ENCODE measurements around the gene SDK1.

SDK1 gene

DNA sequence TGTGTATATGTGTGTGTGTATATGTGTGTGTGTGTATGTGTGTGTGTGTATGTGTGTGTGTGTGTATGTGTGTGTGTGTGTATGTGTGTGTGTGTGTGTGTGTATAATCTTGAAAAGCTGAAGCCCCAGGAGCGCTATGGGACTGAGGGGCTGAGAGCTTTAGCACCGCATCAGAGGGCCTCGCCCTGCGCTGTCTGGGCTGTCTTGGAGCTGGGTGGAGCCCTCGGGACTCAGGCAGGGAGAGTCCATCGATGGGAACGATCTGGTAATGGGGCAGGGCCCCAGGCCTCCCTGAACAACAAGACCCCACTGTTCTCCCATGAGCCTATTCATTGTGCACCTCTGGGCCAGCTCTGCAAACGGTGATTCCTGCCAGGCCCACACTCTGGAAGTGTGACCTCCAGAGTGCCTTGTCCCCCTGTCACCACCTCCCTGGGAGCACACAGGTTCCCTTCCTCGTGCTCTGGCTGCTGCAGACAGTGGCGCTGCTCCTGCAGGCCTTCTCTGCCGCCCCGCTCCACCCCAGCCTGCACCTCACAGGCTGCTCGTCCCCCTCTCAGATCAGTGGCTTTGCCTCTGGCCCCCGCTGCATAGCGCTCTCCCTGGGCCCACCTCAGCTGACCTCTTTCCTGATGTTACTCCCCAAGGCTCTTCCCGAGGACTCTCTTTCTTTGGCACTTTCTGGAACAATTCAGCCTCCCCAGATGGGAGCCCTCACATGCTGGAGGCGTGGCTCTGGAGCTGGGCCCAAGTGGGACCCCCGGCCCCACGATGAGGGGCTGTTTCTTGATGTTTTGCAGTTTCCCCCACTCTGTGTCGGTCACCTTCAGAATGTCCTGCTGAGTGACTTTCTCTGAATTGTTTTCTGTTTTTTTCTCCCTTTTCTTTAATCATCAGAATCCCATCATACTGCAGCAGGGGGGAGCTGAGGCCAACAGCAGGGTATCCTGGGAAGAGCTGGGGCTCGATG, 838.9 kb downstream of the SDK1 start:
- DNase-seq (ENCODE audit: low read depth) = no peak

DNA sequence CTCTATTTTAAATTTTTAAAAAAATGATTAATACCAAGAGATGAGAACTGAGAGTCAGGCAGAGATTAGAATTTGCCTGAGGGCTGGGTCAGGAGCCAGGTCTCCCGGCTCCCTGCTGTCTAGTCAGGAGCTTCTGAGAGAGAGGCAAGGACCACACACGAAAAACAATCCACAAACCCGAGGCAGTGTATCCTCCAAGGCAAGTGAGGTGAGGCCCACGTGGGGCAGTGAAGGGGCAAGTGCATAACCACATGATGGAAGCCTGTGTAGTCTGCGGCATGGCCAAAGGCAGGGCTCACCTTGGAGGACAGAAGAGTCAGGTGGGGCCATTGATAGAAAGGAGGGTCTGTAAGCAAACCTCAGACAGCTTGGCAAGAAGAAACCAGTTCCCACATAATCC, 839.9 kb downstream of the SDK1 start:
- no peak for DNase-seq (ENCODE audit: low read depth)

DNA sequence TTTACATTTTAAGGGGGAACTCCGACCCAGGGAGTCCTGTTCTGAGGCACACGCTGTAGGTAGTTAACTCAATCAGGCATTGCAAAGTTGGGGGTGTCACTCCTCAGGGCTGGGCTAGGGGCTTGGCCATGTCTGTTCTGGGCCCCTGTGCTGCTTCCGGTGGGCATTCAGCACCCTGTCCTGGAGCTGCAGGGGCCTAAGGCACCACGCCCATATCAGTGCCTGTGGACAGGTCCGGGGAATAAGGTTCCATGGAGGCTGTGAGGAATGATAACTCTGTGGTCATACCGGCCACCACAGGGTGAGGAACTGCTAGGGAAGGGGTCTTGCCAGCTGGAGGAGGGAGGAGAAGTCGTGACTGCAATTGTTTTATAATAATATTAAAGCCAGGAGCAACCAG, 842.0 kb downstream of the SDK1 start:
- no peak for DNase-seq (ENCODE audit: low read depth)

DNA sequence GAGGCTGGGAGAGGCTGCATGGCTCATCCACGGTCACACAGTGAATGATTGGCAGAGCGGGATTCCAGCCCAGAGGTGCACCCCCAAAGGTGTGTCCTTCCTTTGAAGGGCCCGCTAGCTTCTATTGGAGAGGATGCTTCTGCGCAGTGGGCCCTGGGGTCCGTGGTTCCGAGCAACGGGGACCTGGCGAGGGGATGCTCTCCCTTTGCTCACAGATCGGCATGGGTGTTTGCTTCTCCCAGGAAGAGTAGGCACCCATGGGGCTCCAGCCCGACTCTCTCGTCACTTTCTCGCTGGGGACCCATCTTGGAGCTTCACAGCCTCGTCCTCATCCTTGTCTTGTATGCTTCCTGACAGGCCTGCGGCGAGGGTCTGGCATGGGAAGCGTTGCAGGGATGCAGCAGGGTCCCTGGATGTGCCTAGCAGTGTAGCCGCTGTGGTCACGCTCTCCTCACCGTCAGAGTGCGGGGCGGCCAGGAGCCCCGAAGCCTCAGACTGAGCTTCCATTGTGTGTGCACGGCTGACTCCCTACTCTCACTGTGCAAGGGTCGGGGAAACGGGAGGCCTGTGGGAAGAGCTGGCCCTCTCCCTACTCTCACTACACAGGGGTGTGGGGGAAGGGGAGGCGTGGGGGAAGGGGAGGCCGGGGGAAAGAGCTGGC, 842.6 kb downstream of the SDK1 start:
- DNase-seq (ENCODE audit: low read depth) = no peak

DNA sequence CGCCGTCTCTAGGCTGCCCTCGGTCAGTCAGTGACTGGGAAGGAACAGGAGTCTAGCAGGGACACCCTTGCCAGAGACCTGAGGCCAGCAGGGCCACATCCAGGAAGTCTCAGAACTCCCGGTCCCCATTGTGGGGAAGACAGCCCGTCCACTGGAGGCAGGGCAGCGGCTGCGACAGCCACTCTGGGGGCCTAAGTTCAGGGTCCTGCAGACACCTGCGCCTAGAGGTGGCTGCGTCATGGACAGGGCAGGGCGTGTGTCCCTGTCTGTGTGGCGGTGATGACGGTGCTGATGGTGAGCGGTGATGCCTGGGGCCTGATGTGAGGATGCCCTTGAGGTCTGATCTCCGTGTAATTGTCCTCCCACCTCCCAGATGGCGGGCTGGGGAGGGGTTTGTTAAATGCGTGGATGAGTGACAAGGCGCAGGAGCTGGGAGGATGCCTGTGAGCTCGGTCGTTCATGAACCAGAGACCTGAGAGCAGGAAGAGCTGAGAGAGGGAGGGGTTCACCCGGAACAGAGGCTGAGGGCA, 843.2 kb downstream of the SDK1 start:
- DNase-seq (ENCODE audit: low read depth) = no peak

DNA sequence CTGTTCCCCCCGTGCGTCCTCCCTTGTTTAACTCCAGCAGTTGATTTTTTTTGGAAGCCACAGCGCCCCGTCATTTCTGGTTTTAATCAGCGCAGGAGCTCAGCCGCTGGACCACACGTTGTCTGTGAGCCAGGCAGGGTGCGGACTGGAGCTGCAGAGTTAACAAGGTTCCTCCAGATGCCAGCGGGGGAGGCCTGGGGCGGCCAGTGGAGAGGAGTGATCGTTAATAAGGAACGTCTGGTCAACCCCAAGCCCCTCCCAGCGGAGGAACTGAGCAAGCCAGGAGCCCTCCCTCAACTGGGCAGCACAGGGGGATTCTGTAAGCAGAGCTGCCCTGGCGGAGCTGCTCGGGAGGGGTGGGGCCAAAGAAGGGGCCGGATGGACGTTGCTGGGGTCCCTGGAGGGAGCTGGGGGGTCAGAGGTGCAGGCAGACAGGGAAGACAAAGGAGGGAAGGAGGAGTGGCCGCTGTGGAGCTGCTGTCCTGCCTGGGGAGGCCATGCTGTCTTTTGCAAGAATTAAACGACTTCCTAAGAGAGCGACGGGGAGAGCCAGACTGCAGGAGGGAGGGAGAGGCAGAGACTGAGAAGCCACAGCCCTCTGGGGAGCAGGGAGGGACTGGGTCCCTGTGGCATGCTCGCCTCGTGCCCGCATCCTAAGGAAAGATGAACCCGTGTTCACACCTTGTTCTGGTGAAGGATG, 843.9 kb downstream of the SDK1 start:
- no peak for DNase-seq (ENCODE audit: low read depth)

DNA sequence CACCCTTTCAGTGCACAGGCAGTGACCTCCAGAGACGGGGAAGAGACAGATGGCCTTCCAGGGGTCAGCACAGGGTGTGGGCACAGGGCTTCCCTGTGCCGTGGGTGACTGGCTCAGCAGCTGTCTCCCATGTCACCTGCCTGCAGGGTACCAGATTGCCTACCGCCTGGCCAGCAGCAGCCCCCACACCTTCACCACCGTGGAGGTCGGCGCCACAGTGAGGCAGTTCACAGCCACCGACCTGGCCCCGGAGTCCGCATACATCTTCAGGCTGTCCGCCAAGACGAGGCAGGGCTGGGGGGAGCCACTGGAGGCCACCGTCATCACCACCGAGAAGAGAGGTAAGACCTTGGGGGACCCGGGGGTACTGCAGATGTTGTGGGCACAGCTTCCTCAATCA, 844.5 kb downstream of the SDK1 start:
- no peak for DNase-seq (ENCODE audit: low read depth)

DNA sequence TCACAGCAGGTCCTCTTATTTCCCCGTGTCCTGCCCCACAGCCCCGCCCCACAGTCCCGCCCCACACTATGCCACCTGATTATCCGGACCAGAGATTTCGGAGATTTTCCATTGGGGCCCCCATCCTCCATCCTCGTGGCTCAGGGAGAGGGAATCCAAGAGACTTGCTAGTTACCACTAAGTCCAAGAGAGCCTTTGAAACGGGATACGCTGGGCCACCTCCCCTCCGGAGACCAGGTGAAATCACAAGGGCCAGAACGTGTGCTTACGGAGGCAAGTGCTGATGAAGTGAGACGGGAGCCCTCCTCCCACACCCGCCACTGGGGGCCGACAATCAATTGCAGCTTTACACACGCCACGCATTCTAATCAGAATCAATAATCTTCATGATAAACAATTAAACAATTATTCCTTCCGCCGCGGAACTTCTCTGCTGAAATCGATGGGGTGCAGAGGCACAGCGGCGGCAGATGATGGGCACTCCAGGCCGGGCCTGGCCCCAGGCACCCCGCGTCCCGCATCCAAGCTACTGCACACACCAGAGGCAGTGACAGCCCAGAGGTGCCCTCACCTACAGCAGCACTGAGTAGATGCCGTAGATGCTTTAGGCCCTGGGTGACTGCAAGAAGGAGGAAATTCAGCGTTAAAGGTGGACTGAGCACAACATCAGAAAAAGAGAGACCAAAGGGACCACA, 847.0 kb downstream of the SDK1 start:
- no peak for DNase-seq (ENCODE audit: low read depth)

DNA sequence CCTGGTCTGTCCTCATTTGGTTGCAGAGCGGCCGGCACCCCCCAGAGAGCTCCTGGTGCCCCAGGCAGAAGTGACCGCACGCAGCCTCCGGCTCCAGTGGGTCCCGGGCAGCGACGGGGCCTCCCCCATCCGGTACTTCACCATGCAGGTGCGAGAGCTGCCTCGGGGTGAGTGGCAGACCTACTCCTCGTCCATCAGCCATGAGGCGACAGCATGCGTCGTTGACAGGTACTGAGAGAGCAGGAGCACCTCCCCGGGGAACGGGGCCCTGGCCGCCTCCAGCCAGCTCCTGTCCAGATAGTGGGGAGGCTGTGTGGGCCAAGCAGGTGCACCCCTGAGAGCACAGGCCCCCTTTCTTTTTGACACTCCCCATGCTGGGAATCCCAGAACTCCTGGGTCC, 848.2 kb downstream of the SDK1 start:
- DNase-seq (ENCODE audit: low read depth) = no peak

DNA sequence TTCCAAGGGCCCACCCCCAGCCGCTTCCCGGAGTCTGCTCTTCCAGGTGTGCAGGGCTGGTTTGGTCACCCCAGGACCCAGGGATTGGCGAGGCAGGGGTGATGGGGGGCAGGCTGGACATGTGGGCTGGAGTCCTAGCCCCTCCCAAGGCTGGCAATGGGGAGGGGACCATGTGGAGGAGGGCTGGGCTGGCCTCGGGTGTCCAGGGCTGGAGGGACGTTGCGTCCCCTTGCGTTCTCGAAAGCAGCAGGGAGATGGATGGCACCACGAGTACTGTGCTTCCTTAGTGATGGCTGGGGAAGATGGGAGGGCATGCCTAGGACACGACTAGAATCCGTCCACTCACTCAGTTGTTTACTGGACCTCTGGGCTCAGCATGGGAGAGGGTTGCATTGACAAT, 848.6 kb downstream of the SDK1 start:
- no peak for DNase-seq (ENCODE audit: low read depth)

DNA sequence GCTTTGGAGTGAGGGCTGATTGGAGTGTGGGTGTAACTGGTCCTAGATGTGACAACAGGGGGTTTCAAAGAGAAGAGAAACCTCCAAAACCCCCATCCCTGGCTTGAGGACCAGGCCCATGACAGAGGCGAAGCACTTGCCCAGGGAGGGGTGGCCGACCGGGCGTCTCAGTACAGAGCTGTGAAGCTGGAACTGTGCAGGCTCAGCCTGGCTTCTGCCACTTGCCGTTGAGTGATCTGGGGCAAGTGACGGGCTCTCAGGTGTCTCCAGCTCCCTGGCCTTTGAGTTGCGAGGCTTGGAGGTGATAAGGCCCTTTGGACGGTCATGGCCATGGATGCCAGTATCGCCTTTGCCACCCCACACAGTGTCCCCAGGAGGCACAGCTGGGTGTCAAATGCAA, 849.7 kb downstream of the SDK1 start:
- DNase-seq (ENCODE audit: low read depth) = no peak

DNA sequence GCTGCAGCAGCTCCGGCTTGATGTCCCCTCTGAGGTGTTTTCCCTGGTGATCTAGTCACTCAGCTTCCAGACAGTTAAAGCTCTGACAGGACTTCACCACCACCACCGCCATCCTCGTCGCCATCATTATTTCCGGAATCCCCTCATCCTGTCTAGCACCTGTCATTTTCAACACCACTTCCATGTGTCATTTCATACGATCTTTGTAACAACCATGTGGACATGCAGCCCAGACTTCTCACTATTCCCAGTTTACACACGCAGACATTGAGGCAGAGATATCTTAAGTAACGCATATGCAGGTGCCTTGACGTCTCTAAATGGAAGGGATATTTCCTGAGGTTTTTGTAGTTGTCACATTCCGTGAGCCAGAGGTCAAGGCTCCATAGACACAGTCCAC, 850.5 kb downstream of the SDK1 start:
- DNase-seq (ENCODE audit: low read depth) = no peak

DNA sequence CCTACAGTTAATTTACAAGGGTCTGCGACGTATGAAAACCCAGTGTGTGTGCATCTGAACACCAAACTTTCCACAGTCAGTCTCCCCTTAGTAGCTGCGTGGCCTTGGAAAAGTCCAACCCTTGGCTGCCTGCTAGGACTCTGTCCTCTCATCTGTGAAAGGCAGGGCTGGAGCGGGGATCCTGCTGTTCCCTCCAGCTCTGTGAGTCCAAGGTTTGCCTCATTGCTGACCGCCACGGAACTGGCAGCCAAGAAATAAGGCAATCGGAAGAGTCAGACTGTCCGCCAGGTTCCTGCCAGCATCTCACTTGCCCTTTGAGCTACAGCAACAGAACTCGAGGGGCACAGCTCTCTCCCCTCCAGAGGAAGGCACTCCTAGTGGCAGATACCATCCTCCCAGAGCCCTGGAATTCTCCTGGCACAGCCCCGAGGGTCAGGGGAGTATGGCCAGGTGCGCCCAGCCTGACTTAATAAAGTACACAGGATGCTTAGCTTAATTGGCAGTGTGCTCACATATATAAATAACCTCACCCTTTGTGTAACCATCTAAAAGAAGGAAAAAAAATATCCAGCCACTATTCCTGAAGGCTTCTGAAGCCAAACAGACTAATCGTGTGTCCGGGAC, 851.0 kb downstream of the SDK1 start:
- DNase-seq (ENCODE audit: low read depth) = no peak

DNA sequence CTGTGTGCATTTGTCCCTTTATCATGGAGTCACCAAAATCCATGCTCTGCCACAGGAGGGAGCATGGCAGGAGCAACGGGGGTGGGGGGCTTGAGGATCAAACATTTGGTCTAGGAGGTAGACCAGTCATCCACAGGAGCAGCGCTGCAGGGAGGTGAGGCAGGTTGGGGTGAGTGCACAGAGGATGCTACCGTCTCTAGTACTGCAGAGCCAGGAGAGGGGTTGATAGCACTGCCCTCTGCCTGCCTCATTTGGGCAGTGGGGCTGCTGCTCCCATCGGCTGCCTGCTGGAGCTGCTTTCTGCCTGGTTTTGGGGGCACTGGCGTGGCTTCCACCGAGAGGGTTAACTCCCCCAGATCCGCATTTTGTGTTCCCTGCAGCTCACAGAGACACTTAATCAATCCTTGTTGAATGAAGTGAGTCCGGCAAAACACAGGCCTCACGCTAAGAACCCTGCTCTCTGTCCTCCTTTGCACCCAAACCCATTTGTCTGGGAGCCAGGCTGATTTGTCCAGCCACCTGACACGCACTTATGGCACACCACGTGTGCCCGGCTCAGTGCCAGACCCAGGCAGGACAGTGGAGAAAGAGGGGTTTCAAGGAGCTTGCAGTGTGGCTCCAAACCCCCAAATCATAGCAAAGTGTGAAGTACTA, 854.0 kb downstream of the SDK1 start:
- no peak for DNase-seq (ENCODE audit: low read depth)

DNA sequence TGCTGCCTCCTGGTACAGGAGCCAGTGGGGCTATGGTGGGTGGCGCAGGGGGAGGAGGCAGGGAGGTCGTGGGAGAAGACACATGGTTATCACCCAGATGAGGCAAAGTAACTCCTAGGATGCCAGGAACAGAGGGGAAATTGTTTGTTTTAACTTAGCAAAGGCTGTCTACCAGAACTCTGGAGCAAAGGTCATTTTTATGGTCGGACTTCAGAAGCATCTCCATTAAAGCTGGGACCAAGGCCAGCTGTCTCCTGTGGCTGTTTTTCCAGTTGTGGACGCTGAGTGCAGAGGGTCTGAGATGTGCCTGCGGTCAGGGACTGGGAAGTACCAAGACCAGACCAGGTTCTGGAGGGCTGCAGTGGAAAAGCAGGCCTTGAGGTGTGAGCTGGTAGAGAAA, 855.1 kb downstream of the SDK1 start:
- DNase-seq (ENCODE audit: low read depth) = no peak

DNA sequence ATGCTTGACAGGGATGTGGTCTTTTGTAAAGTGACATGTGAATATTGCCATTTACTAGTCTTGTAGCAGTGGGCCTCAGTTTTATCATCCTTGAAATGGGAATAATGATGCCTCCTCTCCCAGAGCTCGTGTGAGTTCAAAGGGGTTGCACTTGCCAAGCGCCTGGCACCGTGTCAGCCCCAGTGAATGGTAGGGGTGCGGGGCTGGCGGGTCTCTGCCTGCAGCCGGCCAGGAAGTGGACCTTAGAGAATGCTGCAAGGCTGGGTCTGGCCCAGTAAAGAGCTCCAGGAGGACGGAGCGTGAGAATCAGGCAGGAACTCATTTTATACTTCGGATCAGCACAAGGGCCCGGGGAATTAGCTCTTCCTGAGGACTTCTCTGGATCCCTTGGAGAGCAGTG, 856.6 kb downstream of the SDK1 start:
- DNase-seq (ENCODE audit: low read depth) = no peak

DNA sequence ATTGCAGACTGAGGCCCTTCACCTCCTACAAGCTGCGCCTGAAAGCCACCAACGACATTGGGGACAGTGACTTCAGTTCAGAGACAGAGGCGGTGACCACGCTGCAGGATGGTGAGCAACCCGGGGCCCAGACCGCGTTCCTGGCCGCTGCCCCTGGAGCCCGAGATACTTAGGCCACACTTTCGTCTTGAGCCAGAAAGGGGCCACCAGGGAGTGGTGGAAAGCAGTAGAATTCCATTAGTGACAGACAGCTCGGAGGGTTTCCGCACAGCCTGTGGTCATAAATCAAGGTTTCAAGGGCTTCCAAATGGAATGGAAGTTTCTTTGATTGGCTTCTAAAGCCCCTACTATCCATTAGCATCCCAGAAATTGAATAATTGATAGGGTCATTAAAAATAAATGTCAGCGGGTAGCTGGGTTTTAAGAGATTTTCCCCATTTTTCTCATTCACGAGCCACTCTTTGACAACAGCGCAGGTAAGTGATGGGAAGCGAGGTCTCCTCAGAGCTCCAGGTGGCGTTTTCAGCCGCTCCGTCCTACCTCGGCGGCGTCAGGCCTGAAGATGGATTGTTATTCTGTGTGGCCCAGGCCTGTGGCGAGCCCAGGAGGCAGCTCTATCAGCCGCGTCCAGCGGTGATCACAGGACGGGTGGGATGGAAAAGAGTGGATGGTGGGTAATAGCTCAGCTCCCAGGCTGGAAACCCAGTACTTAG, 857.5 kb downstream of the SDK1 start:
- no peak for DNase-seq (ENCODE audit: low read depth)

DNA sequence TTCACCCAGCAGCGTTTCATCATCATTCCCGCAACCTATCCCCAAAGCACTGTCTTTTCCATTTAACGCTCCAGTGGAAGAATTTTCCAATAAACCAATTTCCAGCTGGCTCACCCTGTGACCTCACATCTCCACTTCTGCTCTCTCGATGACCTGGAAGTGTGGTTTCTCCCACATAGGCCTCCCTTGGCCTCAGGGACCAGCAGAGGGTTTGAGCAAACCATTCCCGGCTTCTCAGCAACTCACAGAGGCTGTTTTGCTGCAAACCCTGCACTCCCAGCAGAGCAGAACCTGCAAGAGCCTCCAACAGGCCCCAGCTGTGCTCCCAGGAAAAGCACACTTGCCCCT, 858.1 kb downstream of the SDK1 start:
- no peak for DNase-seq (ENCODE audit: low read depth)

DNA sequence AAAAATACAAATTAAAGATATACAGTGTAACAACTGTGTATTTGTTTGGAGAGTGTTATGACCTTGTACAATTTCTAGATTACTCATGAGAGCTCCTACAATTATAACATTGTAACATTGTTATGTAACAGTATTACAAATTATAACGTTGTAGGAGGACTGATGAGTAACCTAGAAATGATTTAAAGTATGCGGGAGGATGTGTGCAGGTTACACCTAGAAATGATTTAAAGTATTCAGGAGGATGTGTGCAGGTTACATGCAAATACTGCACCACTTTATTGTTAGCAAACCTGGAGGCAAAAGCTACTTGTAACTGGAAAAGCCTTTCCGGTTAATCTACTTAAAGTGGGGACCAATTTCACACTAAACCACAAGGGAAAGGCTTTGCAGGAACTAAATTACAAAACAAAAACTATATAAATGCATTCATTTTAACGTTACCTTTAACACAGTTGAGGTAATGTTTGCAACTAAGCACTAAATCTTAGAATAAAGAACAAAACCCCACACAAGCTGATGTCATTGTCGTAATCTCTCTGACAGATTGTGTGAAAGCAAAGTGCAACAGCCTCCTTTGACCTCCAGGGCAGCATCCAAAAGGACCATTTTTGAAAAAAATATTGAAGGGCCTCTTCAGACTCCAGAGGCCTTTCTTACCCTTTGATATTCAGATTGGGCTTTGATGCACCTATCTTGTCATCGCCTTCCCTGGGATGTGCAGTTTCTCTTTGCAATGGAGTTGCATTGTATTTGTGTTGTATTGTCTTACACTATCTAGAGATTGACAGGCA, 858.9 kb downstream of the SDK1 start:
- DNase-seq (ENCODE audit: low read depth) = no peak
